HUDEP-2 (cell line): Measurements from ENCODE around the gene EFNB2.

Experiments
- DNase-seq, 76 experiments: peaks; one replicate each; lab custom pipeline; 2025; ENCODE audit not compliant: unreplicated experiment in 76 of 76; lab: John Stamatoyannopoulos, UW

The EFNB2 gene

GRCh38 chr13:106505295-106505694 is 30.2 kb downstream of the EFNB2 start:
- no peak for DNase-seq

GRCh38 chr13:106503730-106504453 is 31.6 kb downstream of the EFNB2 start:
- no peak for DNase-seq

DNA sequence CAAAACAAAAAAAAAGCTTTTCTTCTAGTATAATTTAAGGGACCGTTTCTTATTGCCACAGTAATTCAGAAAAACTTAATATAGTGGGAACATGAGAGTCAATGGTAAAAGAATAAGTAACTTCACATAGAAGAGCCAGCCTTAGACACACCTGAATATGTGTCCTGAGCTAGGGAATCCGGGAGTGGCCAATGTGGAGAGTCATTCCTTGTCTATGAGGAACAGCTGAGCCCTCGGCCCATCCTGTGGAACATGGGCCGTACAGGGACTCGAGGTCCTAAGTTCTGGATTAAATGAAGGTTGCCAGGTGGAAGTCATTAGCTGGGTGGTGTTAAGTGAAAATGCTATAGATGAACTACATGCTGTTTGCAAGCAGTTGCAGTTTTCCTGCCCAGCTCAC is 32.2 kb downstream of the EFNB2 start:
- no peak for DNase-seq

GRCh38 chr13:106500445-106500844 is 35.0 kb downstream of the EFNB2 start:
- DNase-seq, result no peak

GRCh38 chr13:106499896-106500295 is 35.6 kb downstream of the EFNB2 start:
- peak in 7 of 76 experiments; percentile 4 to 41 (median 18) for DNase-seq

- no peak for DNase-seq
These were observed 36.3 kb downstream of the EFNB2 start for GRCh38 chr13:106499113-106499512.

DNA sequence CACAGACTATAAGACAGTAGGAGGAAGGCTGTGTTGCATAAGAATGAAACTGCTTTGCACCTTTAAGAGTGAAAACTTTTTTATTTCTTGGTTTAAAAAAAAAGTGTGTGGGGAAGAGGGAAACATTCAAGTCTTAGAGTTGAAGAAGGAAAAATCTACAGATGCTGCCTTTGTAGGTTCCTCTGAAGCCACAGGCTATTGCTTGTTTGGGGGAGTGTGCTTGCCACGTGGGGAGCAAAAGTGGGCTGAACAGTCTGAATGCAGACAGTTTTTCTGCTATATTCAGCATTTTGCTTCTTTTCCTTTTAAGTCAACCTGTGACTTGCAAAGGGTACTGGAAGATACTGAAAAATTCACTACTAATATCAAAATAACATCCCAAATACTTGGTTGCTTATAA is 36.9 kb downstream of the EFNB2 start:
- DNase-seq, result no peak

DNA sequence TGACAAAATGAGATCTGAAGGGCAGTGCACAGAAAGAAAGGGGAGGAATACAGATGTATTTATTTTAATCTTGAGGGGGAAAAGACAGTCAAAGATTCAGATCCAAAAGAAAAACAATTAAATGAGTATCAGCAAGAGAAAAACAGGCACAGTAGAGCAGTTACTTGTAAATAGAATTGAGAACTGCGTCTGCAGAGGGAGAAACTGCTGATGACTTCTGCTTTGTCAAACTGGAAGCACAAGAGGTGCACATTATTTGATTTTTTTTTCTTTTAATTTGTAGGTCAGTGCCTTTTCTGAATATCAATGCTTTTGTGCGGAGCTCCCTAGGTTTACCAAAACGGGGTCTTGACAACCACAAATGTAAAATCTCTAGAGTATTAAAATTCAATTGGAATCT is 37.3 kb downstream of the EFNB2 start:
- no peak for DNase-seq

GRCh38 chr13:106497079-106497478 is 38.4 kb downstream of the EFNB2 start:
- no peak for DNase-seq

DNA sequence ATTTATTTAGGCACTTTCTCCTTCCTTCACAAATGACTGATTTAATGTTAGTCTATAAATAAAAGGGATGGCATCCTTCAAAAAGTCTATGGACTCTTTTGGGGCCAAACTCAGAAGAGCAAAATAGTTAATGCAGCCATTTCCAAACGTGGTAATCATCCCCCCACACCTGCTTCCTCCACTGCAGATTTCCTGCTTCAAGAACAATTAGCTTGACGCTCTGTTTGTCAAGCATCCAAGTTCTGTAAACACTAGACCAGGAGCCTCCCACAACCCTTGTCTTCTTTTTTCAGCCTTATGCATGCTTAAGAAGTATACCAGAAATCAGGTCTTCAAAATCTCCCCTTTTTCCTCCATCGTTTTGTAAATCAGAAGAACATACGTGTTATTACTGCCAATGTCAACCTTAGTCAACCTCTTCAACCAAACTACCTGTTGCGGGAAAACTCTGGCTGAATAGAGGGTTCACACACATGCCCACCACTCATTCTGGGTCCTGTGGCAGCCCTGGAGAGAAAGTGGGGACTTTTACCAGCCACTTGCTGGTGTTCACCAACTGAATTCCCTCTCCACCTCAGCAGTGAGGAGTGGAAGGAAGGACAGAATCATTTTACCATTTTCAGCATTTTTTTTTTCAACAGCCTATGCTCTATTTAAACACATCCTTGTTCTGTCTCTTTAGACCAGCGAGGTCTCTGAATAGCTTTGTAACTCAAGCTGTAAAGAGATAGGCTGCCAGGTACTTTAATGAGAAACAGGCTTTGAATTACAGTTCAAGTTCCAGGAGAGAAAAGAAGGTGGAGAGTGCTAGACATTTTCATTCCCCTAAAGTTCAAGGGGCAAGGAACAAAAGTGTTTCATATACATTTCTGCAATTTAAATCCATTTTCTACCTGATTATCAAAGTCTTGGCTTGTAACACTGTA is 39.1 kb downstream of the EFNB2 start:
- DNase-seq, result no peak

GRCh38 chr13:106494936-106495335 is 40.5 kb downstream of the EFNB2 start:
- DNase-seq, result no peak

- DNase-seq, result no peak
These were observed 41.0 kb downstream of the EFNB2 start for GRCh38 chr13:106494506-106494905.

DNA sequence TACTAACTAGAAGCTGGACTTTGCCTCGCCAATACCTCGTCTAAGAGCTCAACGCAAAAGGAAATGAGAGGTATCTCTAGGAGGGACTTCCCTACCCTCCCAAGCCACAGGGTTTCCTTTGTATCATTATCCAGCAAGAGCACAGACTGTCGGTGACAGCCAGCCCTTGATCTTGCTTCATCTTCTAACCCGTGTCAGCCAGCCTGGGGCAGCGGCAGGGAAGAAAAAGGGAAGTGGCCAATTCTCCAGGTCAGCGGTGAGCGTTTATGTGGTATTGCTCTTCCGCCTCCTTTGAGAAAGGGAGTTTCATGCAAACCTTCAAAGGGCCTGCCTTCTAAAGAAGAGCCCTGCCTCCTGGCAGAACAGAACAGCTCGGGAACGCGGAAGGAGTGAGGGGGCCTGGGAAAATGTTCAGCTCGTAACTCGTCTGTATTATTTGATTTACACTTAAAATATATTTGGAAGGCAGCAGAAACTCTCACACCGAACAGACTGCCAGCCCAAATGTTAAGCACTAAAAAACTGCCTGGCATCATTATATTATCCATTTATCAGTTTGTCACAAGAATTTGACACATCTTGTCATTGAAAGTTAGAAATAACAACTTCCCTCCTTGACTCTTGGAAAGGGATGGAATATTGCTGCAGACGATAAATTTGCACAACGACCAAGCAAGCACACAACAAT is 41.8 kb downstream of the EFNB2 start:
- DNase-seq, result no peak

DNA sequence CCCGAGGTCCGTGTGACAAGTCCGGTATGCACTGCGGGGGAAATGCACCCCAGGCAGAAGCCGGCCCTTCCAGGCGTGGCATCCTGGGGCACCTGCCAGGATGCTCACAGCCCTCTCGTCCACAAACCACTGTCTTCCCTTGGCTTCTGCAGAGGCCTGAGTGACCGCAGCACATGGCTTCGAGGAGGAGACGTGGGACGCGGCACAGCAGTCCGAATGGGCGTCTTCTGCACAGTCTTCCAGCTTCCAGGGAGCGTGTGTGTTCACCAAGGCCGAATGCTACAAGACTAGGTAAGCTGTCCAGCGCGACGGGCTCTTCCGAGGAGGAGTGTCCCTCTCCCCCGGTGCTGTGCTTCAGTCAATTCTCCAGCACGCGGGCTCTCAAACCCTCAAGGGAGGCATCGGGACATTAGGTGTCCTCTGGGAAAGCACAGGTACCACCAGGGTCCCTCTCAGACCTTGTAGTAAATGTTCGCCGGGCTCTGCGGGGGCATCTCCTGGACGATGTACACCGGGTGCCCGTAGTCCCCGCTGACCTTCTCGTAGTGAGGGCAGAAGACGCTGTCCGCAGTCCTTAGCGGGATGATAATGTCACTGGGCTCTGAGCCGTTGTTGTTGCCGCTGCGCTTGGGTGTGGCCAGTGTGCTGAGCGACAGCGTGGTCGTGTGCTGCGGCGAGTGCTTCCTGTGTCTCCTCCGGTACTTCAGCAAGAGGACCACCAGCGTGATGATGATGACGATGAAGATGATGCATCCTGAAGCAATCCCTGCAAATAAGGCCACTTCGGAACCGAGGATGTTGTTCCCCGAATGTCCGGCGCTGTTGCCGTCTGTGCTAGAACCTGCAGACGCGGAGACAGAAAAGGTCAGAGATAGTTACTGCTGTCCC is 42.6 kb downstream of the EFNB2 start:
- DNase-seq, result no peak

- no peak for DNase-seq
These were observed 43.4 kb downstream of the EFNB2 start for GRCh38 chr13:106491928-106492587.

DNA sequence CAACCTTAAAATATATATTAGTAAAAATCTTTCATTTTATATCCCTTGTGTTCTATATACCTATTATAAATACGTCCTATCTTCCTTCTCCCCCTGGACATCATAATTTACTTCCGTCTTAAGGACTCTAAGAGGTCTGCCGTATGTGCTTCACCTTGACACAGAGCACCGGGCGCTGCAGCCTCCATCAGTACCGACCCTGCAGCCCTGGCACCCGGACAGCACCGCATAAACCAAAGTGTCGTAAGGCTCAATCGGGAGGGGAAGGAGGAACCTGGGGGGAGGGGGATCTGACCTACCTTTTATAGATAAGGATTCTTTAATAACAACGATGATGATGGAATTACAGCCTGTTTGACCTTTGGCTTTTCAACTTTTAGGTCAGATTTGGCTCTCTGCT is 44.0 kb downstream of the EFNB2 start:
- DNase-seq, result no peak

DNA sequence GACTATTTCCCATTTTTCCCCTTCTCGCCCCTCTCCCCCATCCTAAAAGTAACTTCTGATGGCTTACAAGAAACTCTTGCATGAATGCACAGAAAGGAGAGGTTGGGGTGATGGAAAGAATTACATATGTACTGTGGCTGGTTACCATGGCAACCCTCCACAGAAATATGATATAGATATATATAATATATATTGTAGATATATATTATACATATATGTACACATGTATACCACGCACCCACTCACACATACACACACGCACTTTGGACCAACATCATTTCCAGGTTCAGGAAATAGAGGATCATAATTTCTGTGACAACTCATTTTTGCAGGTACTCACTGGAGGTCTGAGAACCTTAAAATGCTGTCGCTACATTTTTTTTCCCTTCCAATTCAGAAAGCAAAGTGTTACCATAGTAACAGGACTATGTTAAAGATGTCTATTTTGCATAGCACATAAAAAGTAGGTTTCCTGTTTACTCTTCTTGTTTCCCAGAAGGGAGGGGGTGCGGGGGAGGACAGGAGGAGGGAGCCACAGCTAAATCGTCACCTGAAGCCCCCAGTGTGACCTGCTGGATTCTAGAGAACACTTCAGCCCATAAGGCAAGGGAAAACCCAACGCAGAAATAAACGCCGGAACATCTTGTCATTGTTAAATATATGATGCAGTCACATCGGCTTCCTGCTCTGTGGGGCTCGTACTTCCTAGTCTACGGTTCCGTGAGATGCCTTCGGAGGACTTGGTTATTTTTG is 44.7 kb downstream of the EFNB2 start:
- DNase-seq, result no peak

DNA sequence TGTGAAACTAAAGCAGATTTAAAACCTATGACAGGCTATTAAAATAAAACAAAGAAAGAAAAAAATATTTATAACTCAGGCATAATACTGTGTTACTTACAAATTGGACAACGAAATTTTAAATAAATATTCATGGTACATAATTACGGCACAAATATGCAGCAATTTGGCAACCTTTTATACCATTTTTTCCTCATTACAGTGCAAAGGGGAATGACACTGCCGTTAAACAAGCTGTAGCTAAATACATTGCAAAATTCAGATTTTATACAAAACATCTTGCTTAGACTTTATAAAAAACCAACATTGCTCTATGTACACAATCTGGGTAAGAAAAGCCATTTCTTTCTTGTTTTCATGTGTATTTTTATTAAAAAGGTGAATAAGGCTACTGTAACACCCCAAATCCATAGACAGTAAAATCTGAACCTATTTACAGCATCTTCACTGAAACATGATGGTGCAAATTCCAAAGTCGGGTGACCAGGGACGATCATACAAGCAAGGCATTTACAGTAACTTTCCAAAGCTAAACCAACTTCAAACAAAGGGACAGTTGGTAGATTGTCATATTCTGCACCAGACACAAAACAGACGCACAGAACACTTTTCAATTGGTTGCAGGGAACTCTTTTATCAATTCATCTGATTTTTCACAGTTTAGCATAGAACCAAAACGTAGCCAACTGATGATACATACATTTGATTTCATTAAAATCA is 45.5 kb downstream of the EFNB2 start:
- no peak for DNase-seq

DNA sequence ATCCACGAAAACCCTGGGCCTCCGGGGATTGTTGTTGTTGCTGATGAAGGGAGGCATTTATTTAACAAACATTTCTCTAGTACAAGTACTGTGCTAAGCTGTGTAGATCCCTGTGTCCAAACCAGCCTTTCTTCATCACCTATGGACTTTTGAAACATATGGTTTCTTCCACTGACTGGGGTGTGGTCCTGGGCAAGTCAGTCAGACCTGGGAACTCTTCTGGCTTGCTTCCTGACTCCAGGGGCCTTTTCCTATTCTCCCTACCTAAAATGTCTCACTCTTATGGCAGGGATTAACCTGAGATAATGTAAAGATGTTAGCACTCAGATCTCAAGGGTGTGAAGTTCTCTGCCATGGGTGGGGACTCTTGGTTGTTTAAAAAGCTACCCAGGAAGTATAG is 46.8 kb downstream of the EFNB2 start:
- no peak for DNase-seq
